HepG2 (cell line): ENCODE results near the gene USP28. TPM values are rescaled to one million over a fixed set of nuclear protein-coding genes. Genes with fewer than 3 reads are reported as not detected.

Experiments used
- ATAC-seq: fragments of 200-7000 bp; cut with Tn5 transposase; 3 replicates; pipeline ENCODE4 v1.9.1; 2020; ENCODE audit warnings: mild to moderate bottlenecking, moderate library complexity
- BruUV-seq: library from RNA; stranded (reverse); fragments of 400-500 nt; replicated peaks from 2 replicates; lab custom pipeline; 2021; lab: Mats Ljungman, UMichigan
- CTCF ChIA-PET: fragments of 300-600 bp; formaldehyde crosslinking; extraction: SDS; loops from one replicate; lab custom pipeline; 2021; ENCODE audit warnings: low total read pairs, inconsistent platforms, low intra/inter-chr PET ratio; lab: Yijun Ruan, JAX
- POLR2A ChIA-PET: fragments of 350-600 bp; sonication (Branson Sonifier 250); formaldehyde crosslinking; loops from one replicate; lab custom pipeline; 2020; ENCODE audit warnings: antibody characterized with exemption, inconsistent platforms; lab: Yijun Ruan, JAX
- DNase-seq: peaks from one replicate; pipeline ENCODE4 v3.0.0-alpha.2; 2015; ENCODE audit warnings: low spot score
- FAIRE-seq: peaks from 3 replicates; lab custom pipeline; 2011; peaks lifted over from hg19 to GRCh38; lab: Jason Lieb, UNC
- H2AFZ ChIP-seq: one replicate; pipeline ENCODE4 v1.6.1; 2011; ENCODE audit warnings: low read length, inconsistent platforms
- H3K27ac ChIP-seq: fragments of 300-600 bp; 3 replicates; pipeline ENCODE4 v1.8.0; 2011; ENCODE audit warnings: mixed run types, mild to moderate bottlenecking, mixed read lengths, low read length, inconsistent platforms; ENCODE audit not compliant: insufficient read depth; ENCODE audit errors: extremely low read length
- H3K27me3 ChIP-seq, 2 experiments: fragments of 200-600 bp in 1 of 2; 2 replicates in 1 of 2; 3 replicates in 1 of 2; pipeline versions ENCODE4 v1.6.0 to v1.8.0; 2011; ENCODE audit warnings: low read length in 2 of 2, mild to moderate bottlenecking in 2 of 2, moderate library complexity in 2 of 2, inconsistent platforms in 1 of 2; ENCODE audit not compliant: insufficient read depth in 2 of 2, control insufficient read depth in 1 of 2
- H3K36me3 ChIP-seq, 2 experiments: fragments of 200-600 bp in 1 of 2; replicated peaks in 1 of 2; 2 replicates in 1 of 2; 3 replicates in 1 of 2; pipeline versions ENCODE4 v1.5.1 to v1.8.0; 2011; ENCODE audit warnings: low read length in 2 of 2, inconsistent platforms in 1 of 2; ENCODE audit not compliant: insufficient read depth in 2 of 2, control insufficient read depth in 1 of 2
- H3K4me1 ChIP-seq: 2 replicates; pipeline ENCODE4 v1.5.1; 2012; ENCODE audit warnings: low read length, inconsistent platforms; ENCODE audit not compliant: insufficient read depth
- H3K4me2 ChIP-seq: 2 replicates; pipeline ENCODE4 v1.6.0; 2011; ENCODE audit warnings: low read depth, low read length, inconsistent platforms
- H3K4me3 ChIP-seq, 3 experiments: fragments of 200-600 bp in 1 of 3; sonication (generic), shearing (Covaris generic) in 1 of 3; replicated peaks in 1 of 3; 2 replicates each; pipeline ENCODE4 v1.5.1; 2011 to 2016; ENCODE audit warnings: low read length in 3 of 3, inconsistent platforms in 2 of 3, low read depth in 2 of 3, mild to moderate bottlenecking in 2 of 3, control low read depth in 1 of 3, mixed read lengths in 1 of 3; ENCODE audit not compliant: insufficient read depth in 1 of 3
- H3K79me2 ChIP-seq: one replicate; pipeline ENCODE4 v1.6.1; 2011; ENCODE audit warnings: low read length, inconsistent platforms; ENCODE audit not compliant: insufficient read depth
- H3K9ac ChIP-seq: 2 replicates; pipeline ENCODE4 v1.6.0; 2011; ENCODE audit warnings: mild to moderate bottlenecking, low read depth, low read length, inconsistent platforms; ENCODE audit not compliant: insufficient read depth
- H3K9me3 ChIP-seq: 2 replicates; pipeline ENCODE4 v1.5.1; 2012; ENCODE audit warnings: mild to moderate bottlenecking, low read length
- H4K20me1 ChIP-seq: 2 replicates; pipeline ENCODE4 v1.6.0; 2011; ENCODE audit warnings: inconsistent platforms, mild to moderate bottlenecking, low read length, moderate library complexity; ENCODE audit not compliant: insufficient read depth
- ASH2L ChIP-seq: fragments of 300-600, 200-600 bp; sonication (generic); IDR thresholded peaks from 2 replicates; pipeline ENCODE4 v1.7.0; 2017; ENCODE audit warnings: low read depth, mild to moderate bottlenecking, moderate library complexity, mixed read lengths, low read length; ENCODE audit not compliant: insufficient read length
- KAT2B ChIP-seq: fragments of 150-350 bp; IDR thresholded peaks from 2 replicates; pipeline ENCODE4 v1.6.1; 2014; ENCODE audit warnings: low read depth, low read length, borderline replicate concordance
- KMT2A ChIP-seq: sonication (generic); formaldehyde crosslinking; IDR thresholded peaks from 2 replicates; pipeline ENCODE4 v1.4.0; 2020; ENCODE audit warnings: missing genetic modification reagents
- TFDP1 ChIP-seq: IDR thresholded peaks from 2 replicates; pipeline ENCODE4 v1.6.1; 2016; ENCODE audit warnings: missing compliant biosample characterization, missing genetic modification reagents, borderline replicate concordance
- WGBS: methylation state at CpG from one replicate; pipeline ENCODE4 v1.1.6; 2017; ENCODE audit warnings: low lambda C conversion rate; 5-methylcytosine and 5-hydroxymethylcytosine counted together
- in situ Hi-C: cut with HindIII; loops from 2 replicates; pipeline ENCODE4 v1.10.0; 2017; ENCODE audit warnings: low pct_unique_long_range_greater_than_20kb; ENCODE audit not compliant: extremely low pct_ligation_motif_present
- intact Hi-C: fragments of 100-400 bp; cut with micrococcal nuclease; formaldehyde crosslinking; loops from one replicate; pipeline ENCODE4 v1.10.0; 2022; ENCODE audit not compliant: unreplicated experiment
- polyA plus RNA-seq, 8 experiments: library from polyadenylated mRNA; depleted of rRNA in 3 of 8; stranded (reverse) in 7 of 8; unstranded in 1 of 8; fragments of >200 nt; fragmentation: Illumina TruSeq in 4 of 8; extraction: Trizol in 4 of 8; gene quantifications; 2 replicates each; pipeline versions ENCODE4 v1.2.1 to v1.2.3, GENCODE V29; 2011 to 2016; ENCODE audit warnings: low read depth in 4 of 8, missing spikeins in 1 of 8, mixed read lengths in 1 of 8; ENCODE audit not compliant: insufficient read depth in 1 of 8
- total RNA-seq, 5 experiments: library from RNA; depleted of rRNA; stranded (reverse); fragments of >200 nt; fragmentation: Illumina TruSeq; extraction: Trizol; gene quantifications; 2 replicates each; pipeline ENCODE4 v1.2.3, GENCODE V29; 2016; ENCODE audit warnings: low read depth in 1 of 5
- TF ChIP-seq, protein P1 (sequence below): sonication (generic); formaldehyde crosslinking; IDR thresholded peaks from 2 replicates; pipeline ENCODE4 v1.8.0; 2022; ENCODE audit warnings: mild to moderate bottlenecking, missing genetic modification reagents; ENCODE audit not compliant: insufficient replicate concordance

Gene USP28
- total and polyA plus RNA-seq, 2 of the 13 experiments (the other 11 are each of a cell fraction or from before 2014, with no cell fraction given) = 29.6 to 34.3 TPM

DNA sequence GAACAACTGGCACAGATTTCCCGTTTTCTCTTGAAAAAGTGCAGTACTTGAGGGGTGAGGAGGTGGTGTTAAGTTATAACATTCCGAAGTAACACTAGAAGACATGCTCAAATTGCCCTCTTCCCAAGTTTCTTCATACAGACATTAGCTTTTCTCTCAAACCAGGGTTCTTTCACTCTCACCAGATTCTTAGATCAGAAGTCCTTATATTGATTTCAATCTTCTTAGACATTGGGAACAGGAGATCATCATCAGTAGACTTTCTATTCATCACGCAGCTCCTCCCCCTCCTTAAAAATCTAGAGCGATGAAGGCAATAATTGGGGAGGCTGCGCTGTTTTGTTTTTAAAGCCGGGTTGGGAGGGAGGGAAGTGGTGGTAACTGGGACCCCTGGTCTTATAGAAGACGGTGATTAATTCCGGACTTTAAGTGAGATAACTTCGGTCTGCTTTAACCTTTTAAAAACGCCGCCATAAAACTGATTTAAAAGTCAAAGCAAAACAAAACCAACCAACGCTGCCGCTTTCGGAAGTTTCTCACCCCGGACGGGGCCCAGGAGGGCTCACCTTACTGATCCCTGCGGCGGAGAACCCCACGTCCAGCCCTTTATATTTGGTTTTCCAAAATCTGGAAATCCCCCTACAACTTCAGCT is 665 bp downstream of the USP28 start:
- ATAC-seq = no peak; the same call in 2 of the 3 replicates
- H3K4me3 ChIP-seq = peak overlapping the region; percentile 72 to 89 (median 85)
- no peak for DNase-seq
- peak overlapping the region; percentile 85 for H3K9ac ChIP-seq
- WGBS = 4% methylated on average over 16 of the region's 19 CpGs
- no peaks in the 10 kb centered on the region; a peak in 1 of 5 replicates for H3K27me3 ChIP-seq
- H4K20me1 ChIP-seq = no peaks in the 10 kb centered on the region
- in situ Hi-C loops = no loop called here
- H3K4me1 ChIP-seq = peaks cover 68% of the 10 kb centered on the region
- H3K4me2 ChIP-seq = peak overlapping the region; percentile 76
- H3K36me3 ChIP-seq = no peaks in the 10 kb centered on the region
- TSS peak; percentile 59 for BruUV-seq
- intact Hi-C loops = loop anchor here (5.0 kb wide), 1 partner anchor 67 kb away; no protein-coding TSS in a partner anchor
- TF ChIP-seq, protein P1, sequence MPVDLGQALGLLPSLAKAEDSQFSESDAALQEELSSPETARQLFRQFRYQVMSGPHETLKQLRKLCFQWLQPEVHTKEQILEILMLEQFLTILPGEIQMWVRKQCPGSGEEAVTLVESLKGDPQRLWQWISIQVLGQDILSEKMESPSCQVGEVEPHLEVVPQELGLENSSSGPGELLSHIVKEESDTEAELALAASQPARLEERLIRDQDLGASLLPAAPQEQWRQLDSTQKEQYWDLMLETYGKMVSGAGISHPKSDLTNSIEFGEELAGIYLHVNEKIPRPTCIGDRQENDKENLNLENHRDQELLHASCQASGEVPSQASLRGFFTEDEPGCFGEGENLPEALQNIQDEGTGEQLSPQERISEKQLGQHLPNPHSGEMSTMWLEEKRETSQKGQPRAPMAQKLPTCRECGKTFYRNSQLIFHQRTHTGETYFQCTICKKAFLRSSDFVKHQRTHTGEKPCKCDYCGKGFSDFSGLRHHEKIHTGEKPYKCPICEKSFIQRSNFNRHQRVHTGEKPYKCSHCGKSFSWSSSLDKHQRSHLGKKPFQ (CRISPR knock-in tag) = peak; percentile 23
- no peak for TF ChIP-seq KAT2B
- TF ChIP-seq KMT2A (CRISPR knock-in tag) = peak; percentile 22; the same call in 1 of the 2 replicates
- peak; percentile 3 for TF ChIP-seq ASH2L
- 0 out of 2 replicates have a peak, but pooled peaks have one; percentile 2 for TF ChIP-seq TFDP1
- TF ChIP-seq, all 625 proteins: peak for 4
- peak overlapping the region; percentile 56 for H3K27ac ChIP-seq
- FAIRE-seq = no peak
- peak overlapping the region; percentile 58 for H2AFZ ChIP-seq
- POLR2A ChIA-PET = interaction anchor here (0.9 to 2.1 kb wide), 6 partner anchors 12 to 526 kb away, joined by 3 to 16 read pairs (median 8); partner anchors contain the start of genes C11orf71 and RBM7
- peaks cover 10% of the 10 kb centered on the region for H3K79me2 ChIP-seq
- H3K9me3 ChIP-seq = no peaks in the 10 kb centered on the region
- CTCF ChIA-PET = no interaction called here
